ENCODE measurements around the gene SMAD5. TPM values are rescaled to one million over a fixed set of nuclear protein-coding genes. Genes with fewer than 3 reads are reported as not detected.

SMAD5 gene
- total RNA-seq, 2 donors from 2014 or later, result 12.5 to 18.1 TPM

DNA sequence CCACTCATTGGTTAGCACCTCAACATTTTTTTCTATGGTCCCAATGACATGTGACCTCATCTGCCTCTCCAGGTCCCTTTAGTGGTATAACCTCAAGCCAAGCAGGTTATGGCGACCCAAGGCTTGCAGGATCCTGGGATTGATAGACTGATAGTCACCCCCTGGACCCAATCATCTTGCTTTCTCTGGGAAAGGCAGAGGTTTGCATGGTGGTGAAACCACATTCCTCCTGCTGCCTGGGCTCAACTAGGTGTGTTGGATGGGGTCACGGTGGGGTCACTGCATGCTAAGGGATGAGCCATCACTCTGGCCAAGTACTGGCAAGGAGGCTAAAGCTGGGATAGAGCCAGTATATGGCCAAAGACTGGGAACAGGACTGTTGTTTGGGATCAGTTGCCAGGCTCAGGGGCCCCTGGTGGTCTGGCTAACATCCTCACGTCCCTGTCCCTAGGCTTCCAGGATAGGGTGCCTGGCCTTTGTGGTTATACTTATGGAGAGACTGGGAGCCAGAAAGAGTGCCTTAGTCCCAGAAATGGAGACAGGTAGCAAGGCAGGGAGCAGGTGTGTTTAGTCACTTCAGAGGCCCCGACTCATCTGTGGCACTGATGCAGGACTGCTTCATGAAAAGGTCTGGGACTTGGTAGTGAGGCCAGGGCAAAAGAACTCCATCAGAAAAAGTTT lies 65.0 kb downstream of the SMAD5 start:
- Mint-ChIP-seq H3K4me1 (peaks cover 5% of the 10 kb centered on the region), H3K27me3 (peaks cover 77% of the 10 kb centered on the region), H3K36me3 (ENCODE audit: low read depth) (peaks cover 2% of the 10 kb centered on the region), H3K27ac (no peak overlapping the region), H3K4me3 (no peak overlapping the region)
- H3K9me3 ChIP-seq (ENCODE audit: control insufficient read depth, low read length, poor library complexity, severe bottlenecking), result no peaks in the 10 kb centered on the region
- DNase-seq (no peak), ATAC-seq (no peak)

GRCh38 chr5:136198453-136198852 lies 65.8 kb downstream of the SMAD5 start:
- ATAC-seq (no peak), DNase-seq (no peak)
- no peak overlapping the region for H3K27ac Mint-ChIP-seq
- no peaks in the 10 kb centered on the region for H3K9me3 ChIP-seq (ENCODE audit: control insufficient read depth, low read length, poor library complexity, severe bottlenecking)
- no peaks in the 10 kb centered on the region for H3K36me3 Mint-ChIP-seq (ENCODE audit: low read depth)
- H3K4me1 Mint-ChIP-seq, result peaks cover 3% of the 10 kb centered on the region
- no peak overlapping the region for H3K4me3 Mint-ChIP-seq
- H3K27me3 Mint-ChIP-seq, result peaks cover 78% of the 10 kb centered on the region

- Mint-ChIP-seq H3K36me3 (ENCODE audit: low read depth) (no peaks in the 10 kb centered on the region), H3K27ac (no peak overlapping the region), H3K4me3 (no peak overlapping the region), H3K4me1 (peaks cover 3% of the 10 kb centered on the region), H3K27me3 (peaks cover 78% of the 10 kb centered on the region)
- ATAC-seq, result no peak
- H3K9me3 ChIP-seq (ENCODE audit: control insufficient read depth, low read length, poor library complexity, severe bottlenecking), result no peaks in the 10 kb centered on the region
- no peak for DNase-seq
These were observed 66.8 kb downstream of the SMAD5 start for GRCh38 chr5:136199408-136199807.

- Mint-ChIP-seq H3K36me3 (ENCODE audit: low read depth) (no peaks in the 10 kb centered on the region), H3K4me1 (peaks cover 3% of the 10 kb centered on the region), H3K27me3 (peaks cover 71% of the 10 kb centered on the region), H3K4me3 (no peak overlapping the region), H3K27ac (no peak overlapping the region)
- ATAC-seq (no peak), DNase-seq (no peak)
- H3K9me3 ChIP-seq (ENCODE audit: control insufficient read depth, low read length, poor library complexity, severe bottlenecking), result no peaks in the 10 kb centered on the region
These were observed 67.5 kb downstream of the SMAD5 start for GRCh38 chr5:136200130-136200529.

- H3K27ac Mint-ChIP-seq, result no peak overlapping the region
- no peak for ATAC-seq
- no peaks in the 10 kb centered on the region for H3K9me3 ChIP-seq (ENCODE audit: control insufficient read depth, low read length, poor library complexity, severe bottlenecking)
- peaks cover 3% of the 10 kb centered on the region for H3K4me1 Mint-ChIP-seq
- H3K36me3 Mint-ChIP-seq (ENCODE audit: low read depth), result no peaks in the 10 kb centered on the region
- no peak for DNase-seq
- H3K4me3 Mint-ChIP-seq, result no peak overlapping the region
- H3K27me3 Mint-ChIP-seq, result peaks cover 65% of the 10 kb centered on the region
These were observed 68.1 kb downstream of the SMAD5 start for GRCh38 chr5:136200761-136201160.

DNA sequence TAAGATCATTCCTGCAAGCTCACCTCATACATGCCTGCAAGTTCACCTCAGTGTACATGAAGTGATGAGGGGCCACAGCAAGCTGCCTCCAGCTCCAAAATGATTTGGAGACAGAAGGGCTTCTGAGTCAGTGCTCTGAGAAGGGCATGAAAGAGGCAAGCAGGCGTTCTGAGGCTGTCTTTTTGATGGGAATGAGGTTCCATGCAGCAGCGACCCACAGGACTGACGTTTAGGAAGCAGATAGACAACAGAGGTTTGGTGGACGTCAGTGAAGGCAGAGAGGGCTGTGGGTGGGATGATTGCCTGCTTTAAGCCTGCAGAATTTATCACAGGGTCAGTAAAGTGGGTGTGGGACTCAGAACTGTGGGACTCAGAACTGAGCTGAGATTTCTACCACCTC lies 69.2 kb downstream of the SMAD5 start:
- H3K9me3 ChIP-seq (ENCODE audit: control insufficient read depth, low read length, poor library complexity, severe bottlenecking), result no peaks in the 10 kb centered on the region
- Mint-ChIP-seq H3K27ac (no peak overlapping the region), H3K36me3 (ENCODE audit: low read depth) (no peaks in the 10 kb centered on the region), H3K27me3 (peaks cover 59% of the 10 kb centered on the region), H3K4me3 (no peak overlapping the region), H3K4me1 (peaks cover 3% of the 10 kb centered on the region)
- ATAC-seq (no peak), DNase-seq (no peak)

DNA sequence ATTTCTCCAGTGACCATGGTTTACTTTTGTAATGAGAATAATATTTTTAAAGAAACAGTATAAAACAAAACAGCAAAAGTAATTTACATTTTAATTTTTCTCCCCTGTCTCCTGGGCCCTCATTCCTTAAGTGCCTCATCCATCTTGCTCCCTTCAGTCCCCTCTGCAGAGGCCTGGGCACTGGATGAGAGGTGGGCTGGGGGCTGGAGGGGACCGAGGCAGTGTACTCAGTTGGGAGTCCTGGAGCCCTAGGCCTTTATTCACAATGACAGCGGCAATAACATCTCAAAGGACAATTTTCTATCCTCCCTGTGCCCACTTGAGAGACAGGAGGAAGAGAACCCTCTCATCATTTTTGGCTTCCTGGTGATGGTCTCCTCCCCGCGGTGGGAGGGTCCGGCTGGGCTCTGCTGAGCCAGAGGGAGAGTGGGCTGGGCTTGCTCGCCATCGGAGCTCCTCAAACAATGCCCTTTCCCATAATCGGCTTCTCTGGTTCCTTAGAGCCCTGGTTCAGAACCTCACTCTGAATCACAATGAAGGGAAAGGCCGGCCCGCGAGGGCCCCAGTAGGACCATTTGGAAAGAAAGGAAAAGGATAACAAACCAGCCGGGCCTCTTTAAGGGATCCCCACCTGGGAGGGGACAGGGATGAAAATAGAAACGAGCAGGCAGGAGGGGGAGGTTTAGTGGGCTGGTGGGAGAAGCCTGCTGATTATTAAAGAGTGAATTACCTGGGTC lies 70.0 kb downstream of the SMAD5 start:
- DNase-seq (no peak), ATAC-seq (no peak)
- no peaks in the 10 kb centered on the region for H3K36me3 Mint-ChIP-seq (ENCODE audit: low read depth)
- H3K27me3 Mint-ChIP-seq, result peaks cover 59% of the 10 kb centered on the region
- H3K27ac Mint-ChIP-seq, result no peak overlapping the region
- H3K4me1 Mint-ChIP-seq, result peaks cover 3% of the 10 kb centered on the region
- no peak overlapping the region for H3K4me3 Mint-ChIP-seq
- H3K9me3 ChIP-seq (ENCODE audit: control insufficient read depth, low read length, poor library complexity, severe bottlenecking), result no peaks in the 10 kb centered on the region

GRCh38 chr5:136203303-136203922 lies 70.8 kb downstream of the SMAD5 start:
- no peak for ATAC-seq
- peaks cover 60% of the 10 kb centered on the region for H3K27me3 Mint-ChIP-seq
- H3K9me3 ChIP-seq (ENCODE audit: control insufficient read depth, low read length, poor library complexity, severe bottlenecking), result no peaks in the 10 kb centered on the region
- DNase-seq, result no peak
- peaks cover 3% of the 10 kb centered on the region for H3K4me1 Mint-ChIP-seq
- H3K27ac Mint-ChIP-seq, result no peak overlapping the region
- no peaks in the 10 kb centered on the region for H3K36me3 Mint-ChIP-seq (ENCODE audit: low read depth)
- H3K4me3 Mint-ChIP-seq, result no peak overlapping the region

- peaks cover 3% of the 10 kb centered on the region for H3K4me1 Mint-ChIP-seq
- H3K27ac Mint-ChIP-seq, result no peak overlapping the region
- no peaks in the 10 kb centered on the region for H3K36me3 Mint-ChIP-seq (ENCODE audit: low read depth)
- ATAC-seq (no peak), DNase-seq (no peak)
- no peaks in the 10 kb centered on the region for H3K9me3 ChIP-seq (ENCODE audit: control insufficient read depth, low read length, poor library complexity, severe bottlenecking)
- H3K27me3 Mint-ChIP-seq, result peaks cover 70% of the 10 kb centered on the region
- no peak overlapping the region for H3K4me3 Mint-ChIP-seq
These were observed 72.5 kb downstream of the SMAD5 start for GRCh38 chr5:136205061-136205702.

GRCh38 chr5:136205941-136206340 lies 73.3 kb downstream of the SMAD5 start:
- no peaks in the 10 kb centered on the region for H3K36me3 Mint-ChIP-seq (ENCODE audit: low read depth)

GRCh38 chr5:136206361-136206760 lies 73.7 kb downstream of the SMAD5 start:
- H3K36me3 Mint-ChIP-seq (ENCODE audit: low read depth), result no peaks in the 10 kb centered on the region
- ATAC-seq (no peak), DNase-seq (no peak)
- no peak overlapping the region for H3K27ac Mint-ChIP-seq
- peaks cover 3% of the 10 kb centered on the region for H3K4me1 Mint-ChIP-seq
- H3K27me3 Mint-ChIP-seq, result peaks cover 68% of the 10 kb centered on the region
- H3K9me3 ChIP-seq (ENCODE audit: control insufficient read depth, low read length, poor library complexity, severe bottlenecking), result no peaks in the 10 kb centered on the region
- H3K4me3 Mint-ChIP-seq, result no peak overlapping the region

More at GRCh38 chr5:136205941-136206340, 73.3 kb downstream of the SMAD5 start:
- no peak overlapping the region for H3K27ac Mint-ChIP-seq
- DNase-seq (no peak), ATAC-seq (no peak)
- peaks cover 70% of the 10 kb centered on the region for H3K27me3 Mint-ChIP-seq
- no peaks in the 10 kb centered on the region for H3K9me3 ChIP-seq (ENCODE audit: control insufficient read depth, low read length, poor library complexity, severe bottlenecking)
- no peak overlapping the region for H3K4me3 Mint-ChIP-seq
- peaks cover 3% of the 10 kb centered on the region for H3K4me1 Mint-ChIP-seq

DNA sequence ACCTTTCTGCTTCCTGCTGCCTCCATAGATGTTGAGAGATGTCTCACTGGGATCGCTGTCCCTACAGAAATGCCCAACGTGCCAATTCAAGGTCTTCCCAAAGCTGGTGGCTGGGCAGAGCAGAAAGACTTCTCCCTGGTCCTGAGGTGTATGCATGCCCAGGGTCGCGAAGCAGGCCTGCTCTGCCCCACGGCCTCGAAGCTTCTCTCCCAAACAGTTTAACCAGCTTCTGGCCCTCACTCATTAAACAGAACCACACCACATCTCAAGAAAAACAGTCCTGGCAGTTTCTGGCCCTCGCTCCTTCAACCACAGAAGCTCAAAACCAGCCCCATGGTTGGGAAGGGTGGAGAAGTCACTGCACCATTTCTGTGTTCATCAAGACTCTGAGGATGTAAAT lies 75.0 kb downstream of the SMAD5 start:
- no peaks in the 10 kb centered on the region for H3K9me3 ChIP-seq (ENCODE audit: control insufficient read depth, low read length, poor library complexity, severe bottlenecking)
- H3K36me3 Mint-ChIP-seq (ENCODE audit: low read depth), result no peaks in the 10 kb centered on the region
- no peak overlapping the region for H3K27ac Mint-ChIP-seq
- ATAC-seq (no peak), DNase-seq (no peak)
- peaks cover 2% of the 10 kb centered on the region for H3K4me1 Mint-ChIP-seq
- no peak overlapping the region for H3K4me3 Mint-ChIP-seq
- H3K27me3 Mint-ChIP-seq, result peaks cover 73% of the 10 kb centered on the region

DNA sequence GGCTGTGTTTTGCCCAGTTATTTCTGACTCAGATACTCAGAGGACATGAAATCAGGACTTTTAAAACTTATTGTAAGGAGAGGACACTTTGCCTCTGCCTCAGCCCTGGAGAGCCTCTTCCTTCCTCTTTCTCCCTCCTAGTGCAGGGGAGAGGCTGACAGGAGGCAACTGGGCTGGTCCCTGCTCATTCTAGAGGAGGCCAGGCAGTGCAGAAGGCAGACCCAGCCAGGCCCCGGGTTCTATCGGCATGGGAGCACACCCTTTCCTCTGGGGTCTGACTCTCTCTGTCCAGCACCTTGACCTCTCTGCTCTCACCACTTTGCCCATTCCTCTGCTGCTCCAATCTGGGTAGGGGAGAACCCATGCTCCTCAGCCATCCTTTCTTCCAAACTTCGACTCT lies 76.3 kb downstream of the SMAD5 start:
- peaks cover 2% of the 10 kb centered on the region for H3K4me1 Mint-ChIP-seq
- no peak overlapping the region for H3K4me3 Mint-ChIP-seq

More for the DNA sequence above, 76.3 kb downstream of the SMAD5 start:
- no peak for ATAC-seq
- no peak for DNase-seq
- H3K9me3 ChIP-seq (ENCODE audit: control insufficient read depth, low read length, poor library complexity, severe bottlenecking), result no peaks in the 10 kb centered on the region
- Mint-ChIP-seq H3K27me3 (peaks cover 75% of the 10 kb centered on the region), H3K27ac (no peak overlapping the region), H3K36me3 (ENCODE audit: low read depth) (no peaks in the 10 kb centered on the region)
